ENCODE measurements around the gene ADD3. TPM values are rescaled to one million over a fixed set of nuclear protein-coding genes. Genes with fewer than 3 reads are reported as not detected.

The ADD3 gene
- polyA plus RNA-seq, 3 donors = 94.8 to 126 (median 111) TPM

DNA sequence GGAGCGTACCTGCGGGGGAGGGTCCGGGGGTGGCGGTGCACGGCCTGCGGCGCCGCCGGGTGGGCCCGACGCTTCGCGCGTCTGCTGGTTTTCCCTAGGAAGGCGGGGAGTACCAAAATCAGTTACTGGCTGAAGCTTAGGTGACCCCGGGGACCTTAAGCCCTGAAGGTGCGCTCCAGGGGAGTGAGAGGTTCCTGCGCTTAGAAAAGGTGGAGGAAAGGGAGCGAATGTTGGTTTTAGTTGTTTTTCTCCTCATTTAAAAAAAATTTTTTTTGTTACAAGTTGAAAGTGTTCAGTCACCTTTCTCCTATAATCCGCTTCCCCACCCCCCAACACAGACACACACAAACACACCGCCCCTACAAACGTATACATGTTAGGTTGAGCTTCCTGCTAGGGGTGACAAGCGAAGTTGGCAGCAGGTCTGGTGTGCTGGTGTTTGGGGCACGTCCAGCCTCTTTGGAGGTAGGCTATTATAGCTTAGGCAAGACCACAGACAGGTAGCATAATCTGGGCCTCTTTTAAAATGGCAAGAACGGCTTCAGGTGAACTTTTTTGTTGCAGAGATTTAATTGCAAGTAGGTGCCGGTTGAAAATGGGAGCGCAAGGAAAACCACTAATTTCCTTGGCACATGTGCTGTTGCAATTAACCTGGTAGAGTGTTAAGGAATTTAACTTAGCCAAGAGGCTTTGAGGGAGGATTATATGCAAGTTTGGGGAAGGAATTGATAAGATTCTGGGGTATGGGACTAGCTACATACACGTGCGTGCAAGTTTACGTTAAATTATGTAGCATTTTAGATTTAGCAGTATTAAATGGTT lies 945 bp downstream of the ADD3 start:
- intact Hi-C loops (cut with micrococcal nuclease) = loop anchor here (5.0 to 10.0 kb wide), 4 partner anchors 69 to 86 kb away; partner anchors contain the start of gene XPNPEP1 (in 1 of the 2)

More for the DNA sequence above, 945 bp downstream of the ADD3 start:
- Mint-ChIP-seq H3K9me3 (no peaks in the 10 kb centered on the region), H3K27me3 (ENCODE audit: low read depth in 3 of 3) (no peaks in the 10 kb centered on the region), H3K4me3 (peak overlapping the region in 1 of 2 donors; percentile 97), H3K4me1 (peaks cover 51% of the 10 kb centered on the region), H3K36me3 (peaks cover 4 to 10% of the 10 kb centered on the region in 2 donors), H3K27ac (peak overlapping the region; percentile 75 to 91 (median 88))
- Histone ChIP-seq H3K9me3 (replicated peaks in 1 of 2; ENCODE audit: control insufficient read depth in 1 of 2, insufficient read depth in 1 of 2, low read length in 2 of 2) (no peaks in the 10 kb centered on the region), H3K9ac (ENCODE audit: insufficient read depth, low read length, poor library complexity, severe bottlenecking) (peak overlapping the region; percentile 88), H3K79me2 (ENCODE audit: insufficient read depth, low read length) (peaks cover 58% of the 10 kb centered on the region), H3K4me2 (replicated peaks; ENCODE audit: extremely low read depth, low read length, poor library complexity, severe bottlenecking) (peak overlapping the region; percentile 95), H3K36me3 (replicated peaks in 1 of 2; ENCODE audit: control insufficient read depth in 1 of 2, insufficient read depth in 2 of 2, low read length in 2 of 2) (no peaks in the 10 kb centered on the region), H3K4me1 (ENCODE audit: control insufficient read depth in 1 of 2, insufficient read depth in 2 of 2, low read length in 2 of 2) (peaks cover 30 to 41% of the 10 kb centered on the region in 2 donors), H3K4me3 (replicated peaks in 1 of 3; ENCODE audit: low read depth in 2 of 3, low read length in 3 of 3) (peak overlapping the region; percentile 83 to 93 (median 90)), H3K27ac (ENCODE audit: low read depth in 1 of 2, low read length in 2 of 2) (peak overlapping the region; percentile 58 to 86), H4K20me1 (ENCODE audit: insufficient read depth, low read length) (no peaks in the 10 kb centered on the region), H3K27me3 (ENCODE audit: control insufficient read depth in 2 of 2, insufficient read depth in 2 of 2, low read length in 2 of 2) (no peaks in the 10 kb centered on the region), H2AFZ (ENCODE audit: insufficient read depth, low read depth, low read length, poor library complexity, severe bottlenecking) (peak overlapping the region; percentile 94)
- 1% methylated on average over 22 of the region's 30 CpGs for WGBS (ENCODE audit: insufficient coverage)
- TF ChIP-seq, protein P1, sequence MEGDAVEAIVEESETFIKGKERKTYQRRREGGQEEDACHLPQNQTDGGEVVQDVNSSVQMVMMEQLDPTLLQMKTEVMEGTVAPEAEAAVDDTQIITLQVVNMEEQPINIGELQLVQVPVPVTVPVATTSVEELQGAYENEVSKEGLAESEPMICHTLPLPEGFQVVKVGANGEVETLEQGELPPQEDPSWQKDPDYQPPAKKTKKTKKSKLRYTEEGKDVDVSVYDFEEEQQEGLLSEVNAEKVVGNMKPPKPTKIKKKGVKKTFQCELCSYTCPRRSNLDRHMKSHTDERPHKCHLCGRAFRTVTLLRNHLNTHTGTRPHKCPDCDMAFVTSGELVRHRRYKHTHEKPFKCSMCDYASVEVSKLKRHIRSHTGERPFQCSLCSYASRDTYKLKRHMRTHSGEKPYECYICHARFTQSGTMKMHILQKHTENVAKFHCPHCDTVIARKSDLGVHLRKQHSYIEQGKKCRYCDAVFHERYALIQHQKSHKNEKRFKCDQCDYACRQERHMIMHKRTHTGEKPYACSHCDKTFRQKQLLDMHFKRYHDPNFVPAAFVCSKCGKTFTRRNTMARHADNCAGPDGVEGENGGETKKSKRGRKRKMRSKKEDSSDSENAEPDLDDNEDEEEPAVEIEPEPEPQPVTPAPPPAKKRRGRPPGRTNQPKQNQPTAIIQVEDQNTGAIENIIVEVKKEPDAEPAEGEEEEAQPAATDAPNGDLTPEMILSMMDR (IDR thresholded peaks at IDR 0.05) = no peak
- DNase-seq = peak in 1 of 3 donors; percentile 11

All from CD14-positive monocyte (primary cell).